Measurements from ENCODE around the gene ZNF134.

Gene ZNF134

GRCh38 chr19:57671124-57671895 is 57.3 kb downstream of the ZNF134 start (continued):
- no peak for TF ChIP-seq ZNF26 (tag by site-specific recombination; IDR thresholded peaks at IDR 0.05)
- TF ChIP-seq ZNF350 (tag by site-specific recombination; IDR thresholded peaks at IDR 0.05): no peak
- no peak for TF ChIP-seq SCRT2 (tag by site-specific recombination; IDR thresholded peaks at IDR 0.05)
- no peak for TF ChIP-seq ZNF571 (tag by site-specific recombination; IDR thresholded peaks at IDR 0.05)
- TF ChIP-seq SP2 (tag by site-specific recombination; IDR thresholded peaks at IDR 0.05): no peak
- TF ChIP-seq ZNF530 (tag by site-specific recombination; IDR thresholded peaks at IDR 0.05; ENCODE audit: low read depth): no peak
- TF ChIP-seq ZNF132 (tag by site-specific recombination; IDR thresholded peaks at IDR 0.05; ENCODE audit: borderline replicate concordance): no peak
- TF ChIP-seq ZBTB21 (tag by site-specific recombination; IDR thresholded peaks at IDR 0.05): no peak
- TF ChIP-seq ZNF529 (tag by site-specific recombination; IDR thresholded peaks at IDR 0.05; ENCODE audit: insufficient replicate concordance): no peak
- TF ChIP-seq ZBTB17 (tag by site-specific recombination; IDR thresholded peaks at IDR 0.05): no peak

GRCh38 chr19:57672466-57672865 is 58.4 kb downstream of the ZNF134 start:
- TF ChIP-seq ZNF391 (tag by site-specific recombination; IDR thresholded peaks at IDR 0.05; ENCODE audit: borderline replicate concordance, low read depth): no peak
- no peak for TF ChIP-seq PATZ1 (tag by site-specific recombination; IDR thresholded peaks at IDR 0.05)
- TF ChIP-seq SETDB1 (IDR thresholded peaks at IDR 0.05; ENCODE audit: insufficient read length, low read length): no peak
- TF ChIP-seq ZNF175 (tag by site-specific recombination; IDR thresholded peaks at IDR 0.05): no peak
- TF ChIP-seq INSM2 (tag by site-specific recombination; IDR thresholded peaks at IDR 0.05): no peak
- no peak for TF ChIP-seq HOXA7 (CRISPR knock-in tag; IDR thresholded peaks at IDR 0.05; ENCODE audit: borderline replicate concordance)
- TF ChIP-seq ZBTB1 (tag by site-specific recombination; IDR thresholded peaks at IDR 0.05): no peak
- TF ChIP-seq CTCF (tag by site-specific recombination; IDR thresholded peaks at IDR 0.05): no peak
- TF ChIP-seq ZNF513 (tag by site-specific recombination; IDR thresholded peaks at IDR 0.05): no peak

More at GRCh38 chr19:57672466-57672865, 58.4 kb downstream of the ZNF134 start:
- CTCF ChIA-PET: interaction anchor here (1.0 to 1.1 kb wide), 2 partner anchors 9 to 40 kb away, joined by 4 to 6 read pairs; partner anchors contain the start of gene ZNF551
- Histone ChIP-seq H3K36me3 (ENCODE audit: control insufficient read depth in 2 of 2, insufficient read depth in 1 of 2, low read length in 2 of 2) (no peaks in the 10 kb centered on the region), H3K4me3 (ENCODE audit: low read depth, low read length) (no peak overlapping the region), H3K9me3 (ENCODE audit: control insufficient read depth, insufficient read depth, low read depth, low read length) (no peaks in the 10 kb centered on the region), H3K4me1 (ENCODE audit: control insufficient read depth, insufficient read depth, low read length) (no peaks in the 10 kb centered on the region), H3K27ac (ENCODE audit: extremely low read depth, low read depth, low read length) (no peak overlapping the region)
- POLR2A ChIA-PET: interaction anchor here (1.0 kb wide), 1 partner anchor 9 kb away, joined by 3 read pairs; the partner anchor contains the start of gene ZNF551

All from HEK293 (cell line).